ENCODE measurements around the gene SKAP1.
A peak's percentile ranks its signal among the peaks of the same experiment; 100 is the strongest.

Gene SKAP1

GRCh38 chr17:48244814-48245213, 185.2 kb downstream of the SKAP1 start:
- no peak for DNase-seq (ENCODE audit: low read depth)

DNA sequence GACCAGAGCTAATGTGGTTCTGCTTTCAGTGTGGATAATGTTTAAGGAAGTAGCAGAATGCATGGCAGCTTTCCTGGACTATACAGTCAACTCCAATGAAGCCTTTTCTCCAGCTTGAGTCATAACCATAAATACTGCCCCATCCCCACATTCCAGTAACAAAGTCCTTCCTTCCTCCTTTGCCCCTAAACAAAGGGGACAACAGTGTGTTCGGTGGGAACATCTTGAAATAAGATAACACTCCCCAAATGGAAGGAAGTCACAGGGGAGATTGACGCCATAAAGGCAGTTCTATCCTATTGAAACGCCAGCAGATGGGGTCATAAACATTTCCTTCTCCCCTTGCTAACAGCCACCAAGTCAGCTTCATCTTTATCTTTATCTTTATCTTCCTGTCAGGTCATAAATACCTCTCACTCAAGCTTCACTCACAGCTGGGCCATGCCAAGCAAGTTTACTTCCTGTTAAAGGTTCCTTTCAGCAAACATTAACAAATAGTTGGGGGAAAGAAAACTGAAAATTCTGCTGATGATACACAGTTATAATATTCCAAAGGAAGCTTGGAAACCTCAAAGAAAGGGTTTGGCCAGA, 185.8 kb downstream of the SKAP1 start:
- DNase-seq (ENCODE audit: low read depth), result no peak

- no peak for DNase-seq (ENCODE audit: low read depth)
These were observed 188.1 kb downstream of the SKAP1 start for GRCh38 chr17:48241770-48242497.

DNA sequence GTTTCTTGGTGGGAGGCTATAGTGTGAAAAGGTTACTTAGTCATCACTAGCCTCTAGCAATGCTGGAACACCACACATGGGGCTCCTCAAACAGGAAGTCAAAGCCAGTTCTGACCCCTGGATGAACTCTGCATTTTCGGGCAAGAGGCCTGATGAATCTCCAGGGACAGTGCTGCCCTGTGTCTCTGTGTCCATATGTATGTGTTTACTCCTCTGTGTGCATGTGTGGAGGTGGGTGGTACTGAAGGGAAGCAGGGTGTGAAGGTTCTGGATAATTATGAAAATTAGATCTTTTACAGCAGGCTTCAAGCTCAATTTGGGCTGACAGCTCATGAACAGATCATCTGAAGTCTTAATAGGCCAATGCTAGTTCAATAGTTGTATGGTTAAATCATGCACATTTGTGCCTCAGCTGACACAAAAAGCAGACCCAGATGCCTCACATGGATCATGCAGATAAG, 188.9 kb downstream of the SKAP1 start:
- DNase-seq (ENCODE audit: low read depth), result peak; percentile 69

DNA sequence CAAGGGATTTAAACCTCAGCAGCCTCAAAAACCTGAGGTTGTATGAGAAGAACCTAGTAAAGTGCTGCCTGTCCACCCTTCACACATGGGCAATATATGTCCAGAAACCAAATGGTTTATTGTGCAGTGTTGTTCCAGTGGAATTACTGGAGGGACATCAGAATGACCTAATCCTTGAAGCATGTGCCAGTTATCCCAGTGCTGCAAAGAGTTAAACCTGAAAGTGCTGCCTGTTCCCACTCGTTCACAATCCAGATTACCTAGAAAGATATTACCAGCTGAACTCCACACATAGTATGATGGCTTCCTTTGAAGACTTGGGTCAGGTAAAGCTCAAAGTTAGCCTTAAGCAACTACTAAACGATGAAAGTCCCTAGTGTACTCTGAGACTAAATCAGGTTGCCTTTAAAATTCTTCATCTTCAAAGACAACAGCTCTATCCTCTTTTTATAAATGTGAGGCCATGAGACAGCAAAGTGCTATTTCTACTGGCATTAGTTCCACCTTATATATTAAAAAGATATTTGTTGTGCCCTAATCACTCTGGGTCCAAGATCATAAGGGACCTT, 189.4 kb downstream of the SKAP1 start:
- DNase-seq (ENCODE audit: low read depth), result no peak

DNA sequence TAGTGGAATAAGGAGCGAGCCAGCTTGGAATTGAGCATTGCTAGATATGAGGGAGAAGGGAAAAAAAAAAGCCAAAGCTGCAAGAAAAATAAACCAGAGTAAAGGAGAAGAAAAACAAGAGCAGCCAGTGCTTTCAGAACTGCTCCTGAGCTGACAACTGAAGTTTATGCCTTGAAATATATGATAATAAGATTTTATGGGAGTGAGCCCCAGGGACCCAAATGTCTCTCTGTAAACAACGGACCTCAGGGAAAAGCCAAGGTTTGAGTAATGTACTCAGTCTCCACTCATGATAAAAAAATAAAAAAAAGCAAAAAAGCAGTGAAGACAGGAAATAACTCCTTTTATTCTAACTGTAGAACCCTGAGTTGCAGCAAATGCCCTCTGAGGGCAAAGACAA, 189.9 kb downstream of the SKAP1 start:
- DNase-seq (ENCODE audit: low read depth), result no peak

DNA sequence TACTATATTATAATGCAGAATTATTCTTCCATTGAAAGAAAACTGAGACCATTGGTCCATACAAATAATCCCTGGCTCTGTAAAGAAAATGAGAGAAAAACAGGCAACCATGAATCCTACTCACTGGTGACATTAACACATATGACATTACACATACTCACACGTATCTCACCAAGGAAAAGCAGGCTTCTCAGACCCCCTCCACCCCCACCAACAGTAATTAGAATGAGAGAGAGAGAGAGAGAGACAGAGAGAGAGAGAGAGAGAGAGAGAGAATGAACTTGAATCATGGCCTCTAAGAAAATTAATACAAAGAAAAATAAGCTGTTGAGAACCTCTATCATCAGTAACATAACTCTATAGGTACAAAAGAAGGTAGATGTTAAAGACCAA, 190.4 kb downstream of the SKAP1 start:
- DNase-seq (ENCODE audit: low read depth), result no peak

GRCh38 chr17:48238933-48239602, 190.9 kb downstream of the SKAP1 start:
- no peak for DNase-seq (ENCODE audit: low read depth)

GRCh38 chr17:48237456-48237855, 192.6 kb downstream of the SKAP1 start:
- DNase-seq (ENCODE audit: low read depth), result no peak

GRCh38 chr17:48236681-48237134, 193.3 kb downstream of the SKAP1 start:
- peak; percentile 97 for DNase-seq (ENCODE audit: low read depth)

DNA sequence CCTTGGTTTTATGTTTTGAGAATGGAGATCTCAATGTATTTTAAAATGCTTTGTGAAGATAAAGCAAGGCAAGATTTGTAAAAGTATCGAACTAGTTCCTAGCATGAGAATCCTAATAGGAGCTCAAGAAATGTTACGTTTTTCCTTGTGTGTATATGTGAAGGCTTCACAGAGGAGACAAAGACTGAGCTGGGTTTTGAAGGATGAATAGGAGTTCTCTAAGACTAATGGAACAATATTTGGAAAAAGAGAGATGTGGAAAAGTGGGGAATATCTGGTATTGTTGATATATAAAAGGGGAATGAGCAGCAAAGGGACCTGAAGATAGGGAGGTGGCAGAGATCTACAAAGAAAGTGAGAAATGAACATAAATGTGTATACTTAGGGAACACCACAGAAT, 195.1 kb downstream of the SKAP1 start:
- no peak for DNase-seq (ENCODE audit: low read depth)

GRCh38 chr17:48231995-48232959, 197.7 kb downstream of the SKAP1 start:
- no peak for DNase-seq (ENCODE audit: low read depth)

- no peak for DNase-seq (ENCODE audit: low read depth)
These were observed 200.1 kb downstream of the SKAP1 start for GRCh38 chr17:48229936-48230335.

- no peak for DNase-seq (ENCODE audit: low read depth)
These were observed 201.3 kb downstream of the SKAP1 start for GRCh38 chr17:48228720-48229119.

GRCh38 chr17:48225725-48226567, 204.1 kb downstream of the SKAP1 start:
- no peak for DNase-seq (ENCODE audit: low read depth)

GRCh38 chr17:48223945-48224344, 206.1 kb downstream of the SKAP1 start:
- no peak for DNase-seq (ENCODE audit: low read depth)

DNA sequence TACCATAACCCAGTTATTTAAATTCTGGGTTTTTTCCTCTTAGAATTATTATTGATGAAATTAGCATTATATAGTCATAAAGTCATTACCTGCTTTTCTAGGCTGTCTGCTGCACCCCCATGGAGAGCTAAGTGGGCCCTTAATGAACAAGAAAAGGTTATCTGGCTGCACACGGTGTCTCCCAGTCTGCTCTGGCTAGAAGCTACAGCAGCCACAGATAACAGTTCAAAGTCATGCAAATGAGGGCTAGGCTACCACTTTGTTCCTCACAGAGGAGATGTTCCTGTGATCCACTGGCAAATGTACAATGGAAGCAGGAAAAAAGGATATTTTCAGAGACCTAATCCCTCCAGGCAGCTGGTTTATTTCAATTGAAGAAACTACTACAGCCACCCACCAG, 210.4 kb downstream of the SKAP1 start:
- DNase-seq (ENCODE audit: low read depth), result no peak

GRCh38 chr17:48215583-48216139, 214.4 kb downstream of the SKAP1 start:
- no peak for DNase-seq (ENCODE audit: low read depth)

GRCh38 chr17:48213797-48214196, 216.2 kb downstream of the SKAP1 start:
- DNase-seq (ENCODE audit: low read depth), result no peak

DNA sequence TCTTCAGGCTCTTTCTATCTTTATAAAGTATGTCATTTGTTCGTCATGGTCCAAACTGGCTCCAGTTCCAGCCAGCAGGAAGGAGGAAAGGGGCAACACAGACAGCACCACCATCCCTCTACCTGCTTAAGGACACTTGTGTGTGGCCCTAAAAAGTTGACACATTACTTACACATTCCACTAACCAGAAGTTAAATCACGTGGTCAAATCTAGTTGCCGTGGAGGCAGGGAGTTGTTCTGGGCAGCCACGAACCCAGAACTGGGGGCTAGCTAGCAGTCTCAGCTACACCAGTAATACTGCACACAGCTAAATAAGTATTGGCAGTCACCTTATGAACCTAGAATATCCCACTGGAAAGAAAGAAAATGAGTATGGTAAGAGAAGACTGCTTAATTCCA, 218.2 kb downstream of the SKAP1 start:
- no peak for DNase-seq (ENCODE audit: low read depth)

All from HS-5 (cell line).